ENCODE data around the gene DIP2C.

DNA sequence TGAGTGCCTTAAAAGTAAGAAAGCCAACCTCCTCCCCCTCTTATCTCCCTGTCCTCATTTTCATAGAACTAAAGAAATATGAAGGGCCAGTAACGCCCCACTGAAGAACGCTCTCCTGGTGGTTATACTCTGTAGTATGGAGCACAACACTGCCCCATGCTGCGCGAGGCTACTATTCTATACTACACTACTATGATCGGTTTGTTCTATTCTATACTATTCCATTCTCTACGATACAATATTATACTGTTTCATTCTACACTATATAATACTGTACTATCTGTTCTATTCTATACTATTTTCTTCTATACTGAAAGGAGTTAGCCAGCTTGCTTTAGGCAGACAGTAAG, 34.8 kb downstream of the DIP2C start:
- TF ChIP-seq LEF1 (IDR thresholded peaks at IDR 0.05; ENCODE audit: borderline replicate concordance) (no peak), ZNF384 (IDR thresholded peaks at IDR 0.05) (no peak), ELF4 (IDR thresholded peaks at IDR 0.05) (no peak)

Data from HEK293T (cell line).